H1 (cell line): ENCODE results near the gene GTF2E1. TPM values are rescaled to one million over a fixed set of nuclear protein-coding genes. Genes with fewer than 3 reads are reported as not detected.

Experiments
- CTCF ChIA-PET: fragments of 300-600 bp; sonication (Branson Sonifier 250); formaldehyde crosslinking; loops from one replicate; lab custom pipeline; 2021; ENCODE audit not compliant: partially characterized antibody; lab: Charles Lee
- POLR2A ChIA-PET: fragments of 300-600 bp; sonication (Branson Sonifier 250); formaldehyde crosslinking; loops from one replicate; lab custom pipeline; 2021; ENCODE audit warnings: inconsistent platforms; ENCODE audit not compliant: partially characterized antibody; lab: Charles Lee
- DNase-seq, 2 experiments: peaks; one replicate each; pipeline versions ENCODE4 v3.0.0 to v3.0.0-alpha.2; 2010 to 2022; ENCODE audit warnings: low spot score in 2 of 2, low read depth in 1 of 2, mixed read lengths in 1 of 2
- FAIRE-seq: peaks from 2 replicates; lab custom pipeline; 2011; peaks lifted over from hg19 to GRCh38; lab: Jason Lieb, UNC
- H2AFZ ChIP-seq: 2 replicates; pipeline ENCODE4 v1.8.1; 2012; ENCODE audit warnings: low read length, inconsistent platforms
- H2AK5ac ChIP-seq: 2 replicates; pipeline ENCODE4 v1.6.1; 2013; ENCODE audit warnings: low read depth, low read length
- H2BK120ac ChIP-seq: replicated peaks from 2 replicates; pipeline ENCODE3; 2013; ENCODE audit warnings: low read depth, low read length, inconsistent platforms
- H2BK12ac ChIP-seq: 2 replicates; pipeline ENCODE4 v1.6.1; 2013; ENCODE audit warnings: low read depth, low read length
- H2BK15ac ChIP-seq: 2 replicates; pipeline ENCODE4 v1.6.1; 2013; ENCODE audit warnings: low read length
- H2BK20ac ChIP-seq: 2 replicates; pipeline ENCODE4 v1.6.1; 2013; ENCODE audit warnings: low read length
- H2BK5ac ChIP-seq: 2 replicates; pipeline ENCODE4 v1.6.1; 2013; ENCODE audit warnings: low read depth, low read length
- H3K14ac ChIP-seq: 2 replicates; pipeline ENCODE4 v1.6.1; 2013; ENCODE audit warnings: inconsistent platforms; ENCODE audit not compliant: insufficient read length
- H3K18ac ChIP-seq: 2 replicates; pipeline ENCODE4 v1.6.1; 2013; ENCODE audit warnings: low read length; ENCODE audit errors: extremely low read depth
- H3K23ac ChIP-seq: 2 replicates; pipeline ENCODE4 v1.6.1; 2013; ENCODE audit warnings: inconsistent platforms; ENCODE audit not compliant: insufficient read length
- H3K23me2 ChIP-seq: 2 replicates; pipeline ENCODE4 v1.6.1; 2013; ENCODE audit warnings: low read depth, low read length
- H3K27ac ChIP-seq: 2 replicates; pipeline ENCODE4 v1.6.1; 2011; ENCODE audit warnings: low read depth, low read length, inconsistent platforms
- H3K27me3 ChIP-seq, 4 experiments: replicated peaks in 1 of 4; 1 replicate in 1 of 4; 2 replicates in 3 of 4; pipeline versions ENCODE4 v1.6.1 to v1.8.1; 2011 to 2013; ENCODE audit warnings: low read length in 3 of 4, mild to moderate bottlenecking in 3 of 4, inconsistent platforms in 2 of 4, mixed read lengths in 2 of 4, moderate library complexity in 1 of 4; ENCODE audit not compliant: control insufficient read depth in 3 of 4, insufficient read depth in 3 of 4; ENCODE audit errors: extremely low read depth in 1 of 4
- H3K36me3 ChIP-seq, 4 experiments: 2 replicates each; pipeline versions ENCODE4 v1.6.1 to v1.8.1; 2011 to 2013; ENCODE audit warnings: mild to moderate bottlenecking in 4 of 4, low read length in 3 of 4, moderate library complexity in 2 of 4, control low read depth in 1 of 4, inconsistent platforms in 1 of 4; ENCODE audit not compliant: insufficient read depth in 4 of 4, control insufficient read depth in 2 of 4
- H3K4ac ChIP-seq: replicated peaks from 2 replicates; pipeline ENCODE3; 2013; ENCODE audit warnings: low read length, low read depth, mixed read lengths, inconsistent platforms; ENCODE audit not compliant: insufficient read length
- H3K4me1 ChIP-seq, 4 experiments: replicated peaks in 1 of 4; 1 replicate in 1 of 4; 2 replicates in 3 of 4; pipeline versions ENCODE4 v1.6.1 to v1.8.1; 2011 to 2013; ENCODE audit warnings: low read length in 3 of 4, inconsistent platforms in 2 of 4, mixed read lengths in 1 of 4; ENCODE audit not compliant: insufficient read depth in 4 of 4, control insufficient read depth in 3 of 4
- H3K4me2 ChIP-seq, 2 experiments: 2 replicates each; pipeline versions ENCODE4 v1.6.1 to v1.8.1; 2011 to 2013; ENCODE audit warnings: low read depth in 2 of 2, low read length in 2 of 2, control low read depth in 1 of 2, inconsistent platforms in 1 of 2, mild to moderate bottlenecking in 1 of 2; ENCODE audit not compliant: insufficient read depth in 1 of 2
- H3K4me3 ChIP-seq, 4 experiments: fragments of 200-600, 300-600 bp in 1 of 4; sonication (generic), shearing (Covaris generic), sonication (Bioruptor Twin) in 1 of 4; 2 replicates each; pipeline versions ENCODE4 v1.5.1 to v1.8.1; 2011 to 2016; ENCODE audit warnings: low read length in 4 of 4, low read depth in 3 of 4, control low read depth in 2 of 4, inconsistent platforms in 2 of 4, mild to moderate bottlenecking in 2 of 4, mixed read lengths in 1 of 4, moderate library complexity in 1 of 4; ENCODE audit not compliant: insufficient read depth in 2 of 4; ENCODE audit errors: extremely low read depth in 1 of 4
- H3K56ac ChIP-seq: replicated peaks from 2 replicates; pipeline ENCODE3; 2013; ENCODE audit warnings: low read depth, mild to moderate bottlenecking, mixed read lengths, low read length, inconsistent platforms; ENCODE audit not compliant: insufficient read length
- H3K79me1 ChIP-seq: 2 replicates; pipeline ENCODE4 v1.6.1; 2013; ENCODE audit warnings: low read depth, low read length, control low read depth
- H3K79me2 ChIP-seq, 2 experiments: 2 replicates each; pipeline versions ENCODE4 v1.6.1 to v1.8.1; 2012 to 2013; ENCODE audit warnings: low read length in 2 of 2, mild to moderate bottlenecking in 2 of 2, inconsistent platforms in 1 of 2; ENCODE audit not compliant: insufficient read depth in 2 of 2, control insufficient read depth in 1 of 2
- H3K9ac ChIP-seq, 4 experiments: replicated peaks in 1 of 4; 1 replicate in 1 of 4; 2 replicates in 3 of 4; pipeline versions ENCODE4 v1.6.1 to v1.8.1; 2011 to 2013; ENCODE audit warnings: low read depth in 3 of 4, low read length in 3 of 4, control low read depth in 2 of 4, mild to moderate bottlenecking in 2 of 4, moderate library complexity in 2 of 4, inconsistent platforms in 1 of 4; ENCODE audit errors: extremely low read depth in 1 of 4
- H3K9me3 ChIP-seq, 2 experiments: 2 replicates each; pipeline versions ENCODE4 v1.6.1 to v1.8.1; 2012 to 2013; ENCODE audit warnings: mild to moderate bottlenecking in 2 of 2, moderate library complexity in 2 of 2, control low read depth in 1 of 2, inconsistent platforms in 1 of 2, low read depth in 1 of 2, low read length in 1 of 2, mixed read lengths in 1 of 2; ENCODE audit not compliant: insufficient read depth in 2 of 2
- H4K20me1 ChIP-seq, 2 experiments: replicated peaks in 1 of 2; 2 replicates each; pipeline versions ENCODE3 to v1.8.1; 2011 to 2013; ENCODE audit warnings: inconsistent platforms in 2 of 2, low read length in 2 of 2, mild to moderate bottlenecking in 1 of 2; ENCODE audit not compliant: insufficient read depth in 2 of 2, control insufficient read depth in 1 of 2
- H4K5ac ChIP-seq: 2 replicates; pipeline ENCODE4 v1.6.1; 2013; ENCODE audit warnings: low read length, low read depth, mixed read lengths, inconsistent platforms; ENCODE audit not compliant: insufficient read length
- H4K8ac ChIP-seq: 2 replicates; pipeline ENCODE4 v1.8.0; 2013; ENCODE audit warnings: mild to moderate bottlenecking, moderate library complexity, low read length, inconsistent platforms; ENCODE audit not compliant: insufficient read depth; ENCODE audit errors: extremely low read depth
- H4K91ac ChIP-seq: replicated peaks from 2 replicates; pipeline ENCODE3; 2013; ENCODE audit warnings: low read length, mixed read lengths, inconsistent platforms; ENCODE audit not compliant: insufficient read length
- BACH1 ChIP-seq: IDR thresholded peaks from 2 replicates; pipeline ENCODE4 v1.6.1; 2012; ENCODE audit warnings: low read length, improper control_type of control experiment
- EGR1 ChIP-seq: IDR thresholded peaks from 2 replicates; pipeline ENCODE4 v1.6.1; 2011; ENCODE audit warnings: low read depth, low read length, borderline replicate concordance
- EP300 ChIP-seq, 2 experiments: IDR thresholded peaks; 1 replicate in 1 of 2; 2 replicates in 1 of 2; pipeline ENCODE4 v1.6.1; 2011 to 2012; ENCODE audit warnings: low read depth in 2 of 2, low read length in 2 of 2, mild to moderate bottlenecking in 2 of 2, borderline replicate concordance in 1 of 2, inconsistent platforms in 1 of 2, moderate library complexity in 1 of 2
- GTF2F1 ChIP-seq: IDR thresholded peaks from 2 replicates; pipeline ENCODE4 v1.6.1; 2012; ENCODE audit warnings: low read depth, low read length, improper control_type of control experiment, borderline replicate concordance
- HDAC2 ChIP-seq, 2 experiments: fragments of 300-600 bp in 1 of 2; sonication (generic) in 1 of 2; IDR thresholded peaks; 2 replicates each; pipeline ENCODE4 v1.6.1; 2011 to 2012; ENCODE audit warnings: low read depth in 2 of 2, low read length in 2 of 2, mild to moderate bottlenecking in 2 of 2, moderate library complexity in 2 of 2, borderline replicate concordance in 1 of 2, inconsistent platforms in 1 of 2
- KDM5A ChIP-seq: fragments of 200-600 bp; IDR thresholded peaks from 2 replicates; pipeline ENCODE4 v1.7.1; 2012; ENCODE audit warnings: mild to moderate bottlenecking, low read length, inconsistent platforms, mixed read lengths
- MAFK ChIP-seq: IDR thresholded peaks from 2 replicates; pipeline ENCODE4 v1.6.1; 2012; ENCODE audit warnings: low read depth, mild to moderate bottlenecking, improper control_type of control experiment, low read length
- NRF1 ChIP-seq: IDR thresholded peaks from 2 replicates; pipeline ENCODE4 v1.6.1; 2011; ENCODE audit warnings: mild to moderate bottlenecking, low read depth, low read length, improper control_type of control experiment
- POLR2AphosphoS5 ChIP-seq: IDR thresholded peaks from 2 replicates; pipeline ENCODE4 v1.6.1; 2011; ENCODE audit warnings: low read depth, low read length
- SIN3A ChIP-seq, 2 experiments: IDR thresholded peaks in 1 of 2; conservative IDR thresholded peaks in 1 of 2; 2 replicates each; pipeline ENCODE4 v1.6.1; 2011 to 2012; ENCODE audit warnings: low read length in 2 of 2, improper control_type of control experiment in 1 of 2, low read depth in 1 of 2, mild to moderate bottlenecking in 1 of 2
- SIX5 ChIP-seq: IDR thresholded peaks from 2 replicates; pipeline ENCODE4 v1.6.1; 2011; ENCODE audit warnings: mild to moderate bottlenecking, low read depth, low read length
- SP2 ChIP-seq: IDR thresholded peaks from 2 replicates; pipeline ENCODE4 v1.6.1; 2012; ENCODE audit warnings: mild to moderate bottlenecking, low read length, inconsistent platforms
- SP4 ChIP-seq: IDR thresholded peaks from 2 replicates; pipeline ENCODE4 v1.6.1; 2012; ENCODE audit warnings: low read length, inconsistent platforms
- TCF12 ChIP-seq: IDR thresholded peaks from 2 replicates; pipeline ENCODE4 v1.6.1; 2011; ENCODE audit warnings: low read depth, mild to moderate bottlenecking, low read length
- ZNF274 ChIP-seq: IDR thresholded peaks from 2 replicates; pipeline ENCODE4 v1.7.0; 2012; ENCODE audit warnings: low read length, borderline replicate concordance; ENCODE audit errors: extremely low read depth
- WGBS, 2 experiments: shearing (Covaris generic) in 1 of 2; methylation state at CpG; one replicate each; pipeline versions ENCODE4 v1.1.6 to v1.1.7; 2013 to 2015; ENCODE audit warnings: low lambda C conversion rate in 2 of 2, mixed read lengths in 2 of 2, inconsistent platforms in 1 of 2, low coverage in 1 of 2, missing lambda C conversion rate in 1 of 2; ENCODE audit not compliant: insufficient replicate concordance in 2 of 2, insufficient coverage in 1 of 2, insufficient read length in 1 of 2; ENCODE audit errors: extremely low coverage in 1 of 2, missing lambda C conversion rate in 1 of 2; 5-methylcytosine and 5-hydroxymethylcytosine counted together
- polyA plus RNA-seq, 7 experiments: library from polyadenylated mRNA; depleted of rRNA in 3 of 7; stranded (reverse) in 5 of 7; unstranded in 2 of 7; fragments of >200 nt in 5 of 7; fragments of 200-250 nt in 2 of 7; gene quantifications; 1 replicate in 5 of 7; 2 replicates in 1 of 7; 4 replicates in 1 of 7; pipeline versions ENCODE4 v1.2.1 to v1.2.3, GENCODE V29; 2011 to 2013; ENCODE audit warnings: missing spikeins in 2 of 7, mixed read lengths in 2 of 7
- total RNA-seq: library from RNA; stranded (reverse); fragmentation: NEBNext Ultra II Directional; extraction: Animal tissue kit (Norgen Biotek cat#: 25700); gene quantifications from 2 replicates; pipeline ENCODE4 v1.2.1, GENCODE V29; 2021

GTF2E1 gene
- total and polyA plus RNA-seq, 2 of the 8 experiments (the other 6 are each of a cell fraction or from before 2014, with no cell fraction given) = 37.4 to 73.3 TPM

DNA sequence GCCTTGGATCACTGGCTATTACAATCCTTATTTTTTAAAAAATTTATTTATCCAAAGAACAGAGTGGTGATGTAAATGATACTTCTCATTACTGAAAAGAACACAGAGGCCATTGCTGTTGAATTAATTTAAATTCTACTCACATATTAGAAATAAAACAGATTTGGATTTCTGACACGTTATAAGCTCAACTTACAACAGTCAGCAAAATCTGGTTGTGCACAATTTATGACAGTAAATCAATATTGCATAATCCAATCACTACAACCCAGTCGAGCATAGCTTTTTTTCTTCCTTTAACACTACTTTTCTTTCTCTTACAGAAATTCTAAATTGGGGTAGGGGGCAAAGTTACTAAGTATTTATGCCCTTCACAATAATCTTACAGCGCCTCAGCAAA is 43.2 kb upstream of the GTF2E1 start:
- Histone ChIP-seq H2BK120ac (no peak overlapping the region), H3K27me3 (no peaks in the 10 kb centered on the region), H3K18ac (no peak overlapping the region), H4K8ac (no peak overlapping the region), H3K9me3 (no peaks in the 10 kb centered on the region), H3K23ac (no peak overlapping the region), H2BK20ac (no peak overlapping the region), H2AK5ac (no peak overlapping the region), H3K4me1 (peaks cover 2 to 5% (median 4%) of the 10 kb centered on the region in 4 experiments; a peak in 5 of 7 replicates), H3K27ac (no peak overlapping the region), H3K14ac (no peak overlapping the region), H4K91ac (no peak overlapping the region), H3K4me2 (no peak overlapping the region), H2BK15ac (no peak overlapping the region), H3K56ac (no peak overlapping the region), H3K79me1 (no peaks in the 10 kb centered on the region), H3K4me3 (no peak overlapping the region), H2BK12ac (no peak overlapping the region), H3K79me2 (no peaks in the 10 kb centered on the region), H3K9ac (no peak overlapping the region), H3K23me2 (no peaks in the 10 kb centered on the region; the same call in 1 of the 2 replicates), H4K5ac (no peak overlapping the region), H3K36me3 (no peaks in the 10 kb centered on the region), H2AFZ (no peak overlapping the region), H2BK5ac (no peak overlapping the region), H4K20me1 (no peaks in the 10 kb centered on the region), H3K4ac (no peak overlapping the region)
- ChIA-PET POLR2A (interaction anchor here (0.6 kb wide), 1 partner anchor 570 kb away, joined by 3 read pairs; no protein-coding TSS in a partner anchor), CTCF (interaction anchor here (0.5 to 1.6 kb wide), 4 partner anchors 17 to 132 kb away, joined by 3 to 5 read pairs (median 4); partner anchors contain the start of gene HGD)
- no peak for DNase-seq
- 83% methylated on average over 3 of the region's 3 CpGs; no CpG with 5 or more reads in 1 of the 2 experiments for WGBS, 2 experiments
- FAIRE-seq = no peak
- TF ChIP-seq SP4 (no peak), MAFK (no peak), ZNF274 (no peak), SIX5 (no peak), EGR1 (no peak), SIN3A (conservative IDR thresholded peaks at IDR 0.05 in 1 of 2, IDR thresholded peaks at IDR 0.05 in 1 of 2; ENCODE audit: low read depth in 1 of 2, low read length in 2 of 2) (no peak), BACH1 (no peak), EP300 (IDR thresholded peaks at IDR 0.05; ENCODE audit: borderline replicate concordance in 1 of 2, low read depth in 2 of 2, low read length in 2 of 2) (no peak), HDAC2 (IDR thresholded peaks at IDR 0.05; ENCODE audit: borderline replicate concordance in 1 of 2, low read depth in 2 of 2, low read length in 2 of 2) (no peak), NRF1 (no peak), TCF12 (no peak), KDM5A (no peak), SP2 (no peak), GTF2F1 (no peak), POLR2AphosphoS5 (no peak)
